Measurements from ENCODE around the gene CLCN6.

DNA sequence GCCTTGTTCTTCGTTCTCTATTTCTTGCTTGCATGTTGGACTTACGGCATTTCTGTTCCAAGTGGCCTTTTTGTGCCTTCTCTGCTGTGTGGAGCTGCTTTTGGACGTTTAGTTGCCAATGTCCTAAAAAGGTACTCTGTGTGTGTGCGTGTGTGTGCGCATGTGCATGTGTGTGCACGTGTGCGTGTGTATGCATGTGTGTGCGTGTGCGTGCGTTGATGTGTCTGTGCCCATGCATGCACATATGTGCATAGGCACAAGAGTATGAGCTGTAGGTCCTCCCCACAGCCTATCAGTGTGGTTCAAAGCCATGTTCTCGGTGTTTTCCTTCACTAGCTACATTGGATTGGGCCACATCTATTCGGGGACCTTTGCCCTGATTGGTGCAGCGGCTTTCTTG, 27.9 kb downstream of the CLCN6 start:
- TF ChIP-seq CTCF (IDR thresholded peaks at IDR 0.05; ENCODE audit: poor library complexity) (no peak), EZH2phosphoT487 (IDR thresholded peaks at IDR 0.05; ENCODE audit: low read depth, severe bottlenecking, unreplicated experiment) (no peak)
